Right lobe of liver (tissue), 4 donors: ENCODE data around the gene SEPTIN11.

Experiments used
- POLR2A ChIP-seq: fragments of 450-650 bp; IDR thresholded peaks from one replicate; pipeline ENCODE4 v1.6.1; 2017; ENCODE audit warnings: antibody characterized with exemption, mild to moderate bottlenecking
- TF ChIP-seq, protein P1 (sequence below), 4 donors: fragments of 200-600 bp in 3 of 4; fragments of 450-650 bp in 1 of 4; IDR thresholded peaks; one replicate each; pipeline versions ENCODE4 v1.5.1 to v1.8.0; 2016 to 2022; ENCODE audit warnings: antibody characterized with exemption in 4 of 4, mild to moderate bottlenecking in 2 of 4
- donor health status: DM: no; HTN: no; CAD: no.
- donor health status: DM: no; HTN: no; CAD: no.
- donor health status: DM: no; HTN: yes; CAD: no.

DNA sequence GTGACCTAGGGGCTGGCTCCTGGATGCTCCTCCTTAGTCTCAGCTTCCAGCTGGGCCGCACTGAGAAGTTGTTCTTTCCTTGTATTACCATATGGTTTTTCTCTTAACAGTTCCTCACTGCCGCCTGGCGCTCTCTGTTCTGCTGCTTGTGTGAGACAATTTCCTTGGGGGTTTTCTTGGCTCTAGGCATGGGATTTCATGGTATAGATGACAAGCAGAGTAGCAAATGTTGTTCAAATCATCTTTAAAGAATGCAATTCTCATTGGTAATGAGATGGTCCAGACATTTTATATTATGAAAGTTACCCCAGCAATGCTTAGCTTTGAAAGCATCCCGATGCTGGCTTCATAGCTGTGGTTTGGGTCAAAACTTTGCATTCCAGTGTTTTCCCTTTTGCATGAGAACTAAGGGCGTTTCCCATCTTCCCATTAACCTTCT, 37.6 kb downstream of the SEPTIN11 start:
- TF ChIP-seq, protein P1, sequence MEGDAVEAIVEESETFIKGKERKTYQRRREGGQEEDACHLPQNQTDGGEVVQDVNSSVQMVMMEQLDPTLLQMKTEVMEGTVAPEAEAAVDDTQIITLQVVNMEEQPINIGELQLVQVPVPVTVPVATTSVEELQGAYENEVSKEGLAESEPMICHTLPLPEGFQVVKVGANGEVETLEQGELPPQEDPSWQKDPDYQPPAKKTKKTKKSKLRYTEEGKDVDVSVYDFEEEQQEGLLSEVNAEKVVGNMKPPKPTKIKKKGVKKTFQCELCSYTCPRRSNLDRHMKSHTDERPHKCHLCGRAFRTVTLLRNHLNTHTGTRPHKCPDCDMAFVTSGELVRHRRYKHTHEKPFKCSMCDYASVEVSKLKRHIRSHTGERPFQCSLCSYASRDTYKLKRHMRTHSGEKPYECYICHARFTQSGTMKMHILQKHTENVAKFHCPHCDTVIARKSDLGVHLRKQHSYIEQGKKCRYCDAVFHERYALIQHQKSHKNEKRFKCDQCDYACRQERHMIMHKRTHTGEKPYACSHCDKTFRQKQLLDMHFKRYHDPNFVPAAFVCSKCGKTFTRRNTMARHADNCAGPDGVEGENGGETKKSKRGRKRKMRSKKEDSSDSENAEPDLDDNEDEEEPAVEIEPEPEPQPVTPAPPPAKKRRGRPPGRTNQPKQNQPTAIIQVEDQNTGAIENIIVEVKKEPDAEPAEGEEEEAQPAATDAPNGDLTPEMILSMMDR (IDR thresholded peaks at IDR 0.05): no peak
- TF ChIP-seq POLR2A: no peak
